GM18519 (cell line): Measurements from ENCODE around the gene EPN2.

ENCODE experiments used
- ATAC-seq: cut with Tn5 transposase; IDR thresholded peaks from one replicate; pipeline ENCODE4 v1.9.1; 2021; ENCODE audit warnings: mild to moderate bottlenecking, moderate library complexity; ENCODE audit not compliant: unreplicated experiment, low FRiP score

Gene EPN2

DNA sequence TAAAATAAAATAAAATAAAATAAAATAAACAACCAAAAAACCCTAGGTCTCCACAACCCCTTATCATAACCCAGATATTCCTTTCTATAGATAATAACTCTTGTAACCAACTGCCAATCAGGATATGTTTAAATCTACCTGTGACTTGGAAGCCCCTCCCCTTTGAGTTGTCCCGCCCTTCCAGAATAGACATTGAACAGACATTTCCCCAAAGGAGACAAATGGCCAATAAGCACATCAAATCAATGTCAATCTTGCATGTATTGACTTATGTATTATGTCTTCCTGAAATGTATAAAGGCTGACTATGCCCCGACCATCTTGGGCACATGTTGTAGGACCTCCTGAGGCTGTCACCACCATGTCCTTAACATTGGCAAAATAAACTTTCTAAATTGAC, 139.6 kb downstream of the EPN2 start:
- ATAC-seq, result no peak

DNA sequence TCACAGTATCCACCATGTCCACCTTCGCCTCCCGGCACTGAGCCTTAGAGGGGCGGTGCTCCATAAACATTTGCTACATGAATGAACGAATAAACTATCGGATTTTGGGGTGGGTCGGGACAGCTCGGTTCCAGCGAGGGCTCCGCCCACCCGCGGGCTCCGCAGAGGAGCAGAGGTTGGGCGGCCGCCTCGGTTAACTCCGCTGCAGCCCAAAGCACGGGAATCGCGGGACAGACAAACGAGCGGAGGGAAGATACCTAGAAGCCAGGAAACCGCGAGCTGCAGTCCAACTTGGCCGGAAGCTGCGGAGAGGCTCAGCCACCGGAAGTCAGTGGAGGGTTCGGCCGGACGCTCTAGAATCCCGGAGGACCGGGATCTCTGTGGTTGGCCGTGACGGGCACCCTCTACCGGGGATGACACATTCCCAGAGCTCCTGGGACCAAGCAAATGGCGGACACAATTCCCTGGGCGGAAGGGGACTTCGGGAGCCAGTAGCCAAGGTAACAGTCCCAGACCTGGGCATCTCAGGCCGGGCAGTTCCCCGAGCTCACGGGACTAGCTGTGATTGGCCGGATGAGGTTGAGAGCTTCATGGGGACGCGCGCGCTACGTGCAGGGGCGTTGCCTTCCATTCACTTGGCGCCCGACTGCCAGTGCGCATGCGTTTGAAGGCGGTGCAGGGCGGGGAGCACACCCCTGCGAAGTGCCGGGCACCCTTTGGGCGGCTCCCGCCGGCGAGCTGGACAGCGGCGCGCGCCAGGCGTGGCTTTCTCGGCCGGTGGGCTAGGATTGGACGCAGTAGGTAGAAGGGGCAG, 140.6 kb downstream of the EPN2 start:
- ATAC-seq, result peak; percentile 89

DNA sequence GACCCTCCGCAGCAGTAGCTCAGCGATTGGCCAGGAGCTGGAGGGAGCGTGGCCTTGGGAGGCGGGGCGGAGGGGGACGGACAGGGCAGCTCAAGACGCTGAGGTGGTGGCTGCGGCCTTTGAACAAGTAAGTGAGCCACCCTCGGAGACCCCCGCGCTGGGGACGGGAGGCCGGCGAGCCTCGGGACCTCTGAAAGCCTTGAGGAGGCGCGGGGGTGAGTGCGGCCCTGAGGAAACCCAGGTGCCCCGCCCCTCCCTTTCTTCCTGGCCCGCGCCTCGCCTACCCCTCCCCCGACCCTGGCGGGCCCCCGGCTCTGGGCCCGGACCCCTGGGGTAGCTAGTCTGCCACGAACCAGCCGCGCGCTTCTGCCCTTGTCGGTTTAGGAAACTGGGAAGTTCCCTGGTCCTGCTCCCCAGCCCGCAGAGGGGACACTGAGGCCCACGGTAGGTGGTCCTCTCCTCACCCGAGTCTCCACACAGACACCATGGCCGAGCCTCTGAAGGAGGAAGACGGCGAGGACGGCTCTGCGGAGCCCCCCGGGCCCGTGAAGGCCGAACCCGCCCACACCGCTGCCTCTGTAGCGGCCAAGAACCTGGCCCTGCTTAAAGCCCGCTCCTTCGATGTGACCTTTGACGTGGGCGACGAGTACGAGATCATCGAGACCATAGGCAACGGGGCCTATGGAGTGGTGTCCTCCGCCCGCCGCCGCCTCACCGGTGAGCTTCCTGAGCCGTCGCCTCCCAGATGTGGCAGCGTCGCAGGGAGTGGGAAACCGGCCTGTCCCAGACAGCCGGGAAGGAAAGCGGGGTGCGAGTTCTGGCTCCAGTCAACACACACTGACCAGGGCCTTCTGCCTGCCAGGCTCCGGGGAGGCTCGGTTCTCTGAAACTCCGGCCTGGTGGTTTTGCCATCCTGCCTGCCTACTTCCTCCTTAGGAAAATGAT, 141.5 kb downstream of the EPN2 start, which contains the start of gene MAPK7:
Gene MAPK7 (plus strand): TSS at position 83 of the 945 bp plus-strand sequence. CDS start 403 bp downstream, at position 486.
- no peak for ATAC-seq

DNA sequence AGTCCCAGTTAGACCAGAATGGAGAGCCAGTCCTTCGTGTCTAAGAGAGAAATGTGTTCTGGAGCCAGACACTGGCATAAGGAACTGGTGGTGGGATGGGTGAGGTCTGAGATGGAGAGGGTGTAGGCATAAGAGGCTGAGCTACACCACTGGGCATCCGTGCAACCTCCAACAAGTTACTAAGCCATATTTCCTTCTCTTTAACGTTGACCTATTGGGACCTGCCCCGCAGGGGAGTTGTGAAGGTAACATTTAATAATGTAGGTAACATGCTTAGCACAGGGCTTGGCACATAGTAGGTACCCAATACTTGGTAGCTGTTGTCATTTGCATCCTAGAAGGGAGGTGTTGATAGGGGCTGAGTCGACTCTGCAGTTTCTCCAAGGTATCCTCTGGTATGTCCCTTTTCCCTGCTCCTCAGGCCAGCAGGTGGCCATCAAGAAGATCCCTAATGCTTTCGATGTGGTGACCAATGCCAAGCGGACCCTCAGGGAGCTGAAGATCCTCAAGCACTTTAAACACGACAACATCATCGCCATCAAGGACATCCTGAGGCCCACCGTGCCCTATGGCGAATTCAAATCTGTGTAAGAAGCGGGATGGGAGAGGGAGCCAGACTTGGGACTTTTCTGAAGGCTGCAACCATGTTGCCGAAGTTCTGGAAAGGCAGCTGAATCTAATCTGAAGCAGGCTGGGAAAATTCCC, 142.3 kb downstream of the EPN2 start:
- ATAC-seq, result no peak

DNA sequence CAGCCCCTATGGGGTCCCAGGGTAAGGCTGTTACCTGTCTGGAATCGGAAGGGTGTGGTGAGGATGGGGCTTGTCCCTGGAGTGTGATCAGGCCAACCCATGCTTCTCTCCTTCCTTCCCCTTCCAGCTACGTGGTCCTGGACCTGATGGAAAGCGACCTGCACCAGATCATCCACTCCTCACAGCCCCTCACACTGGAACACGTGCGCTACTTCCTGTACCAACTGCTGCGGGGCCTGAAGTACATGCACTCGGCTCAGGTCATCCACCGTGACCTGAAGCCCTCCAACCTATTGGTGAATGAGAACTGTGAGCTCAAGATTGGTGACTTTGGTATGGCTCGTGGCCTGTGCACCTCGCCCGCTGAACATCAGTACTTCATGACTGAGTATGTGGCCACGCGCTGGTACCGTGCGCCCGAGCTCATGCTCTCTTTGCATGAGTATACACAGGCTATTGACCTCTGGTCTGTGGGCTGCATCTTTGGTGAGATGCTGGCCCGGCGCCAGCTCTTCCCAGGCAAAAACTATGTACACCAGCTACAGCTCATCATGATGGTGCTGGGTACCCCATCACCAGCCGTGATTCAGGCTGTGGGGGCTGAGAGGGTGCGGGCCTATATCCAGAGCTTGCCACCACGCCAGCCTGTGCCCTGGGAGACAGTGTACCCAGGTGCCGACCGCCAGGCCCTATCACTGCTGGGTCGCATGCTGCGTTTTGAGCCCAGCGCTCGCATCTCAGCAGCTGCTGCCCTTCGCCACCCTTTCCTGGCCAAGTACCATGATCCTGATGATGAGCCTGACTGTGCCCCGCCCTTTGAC, 143.5 kb downstream of the EPN2 start:
- no peak for ATAC-seq

DNA sequence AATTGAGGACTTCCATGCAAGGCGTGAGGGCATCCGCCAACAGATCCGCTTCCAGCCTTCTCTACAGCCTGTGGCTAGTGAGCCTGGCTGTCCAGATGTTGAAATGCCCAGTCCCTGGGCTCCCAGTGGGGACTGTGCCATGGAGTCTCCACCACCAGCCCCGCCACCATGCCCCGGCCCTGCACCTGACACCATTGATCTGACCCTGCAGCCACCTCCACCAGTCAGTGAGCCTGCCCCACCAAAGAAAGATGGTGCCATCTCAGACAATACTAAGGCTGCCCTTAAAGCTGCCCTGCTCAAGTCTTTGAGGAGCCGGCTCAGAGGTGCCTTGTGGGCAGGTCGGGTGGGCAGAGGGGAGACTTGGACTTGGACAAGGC, 144.2 kb downstream of the EPN2 start:
- no peak for ATAC-seq

DNA sequence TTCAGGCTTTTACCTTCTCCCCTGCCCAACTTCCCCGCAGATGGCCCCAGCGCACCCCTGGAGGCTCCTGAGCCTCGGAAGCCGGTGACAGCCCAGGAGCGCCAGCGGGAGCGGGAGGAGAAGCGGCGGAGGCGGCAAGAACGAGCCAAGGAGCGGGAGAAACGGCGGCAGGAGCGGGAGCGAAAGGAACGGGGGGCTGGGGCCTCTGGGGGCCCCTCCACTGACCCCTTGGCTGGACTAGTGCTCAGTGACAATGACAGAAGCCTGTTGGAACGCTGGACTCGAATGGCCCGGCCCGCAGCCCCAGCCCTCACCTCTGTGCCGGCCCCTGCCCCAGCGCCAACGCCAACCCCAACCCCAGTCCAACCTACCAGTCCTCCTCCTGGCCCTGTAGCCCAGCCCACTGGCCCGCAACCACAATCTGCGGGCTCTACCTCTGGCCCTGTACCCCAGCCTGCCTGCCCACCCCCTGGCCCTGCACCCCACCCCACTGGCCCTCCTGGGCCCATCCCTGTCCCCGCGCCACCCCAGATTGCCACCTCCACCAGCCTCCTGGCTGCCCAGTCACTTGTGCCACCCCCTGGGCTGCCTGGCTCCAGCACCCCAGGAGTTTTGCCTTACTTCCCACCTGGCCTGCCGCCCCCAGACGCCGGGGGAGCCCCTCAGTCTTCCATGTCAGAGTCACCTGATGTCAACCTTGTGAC, 144.7 kb downstream of the EPN2 start:
- no peak for ATAC-seq

DNA sequence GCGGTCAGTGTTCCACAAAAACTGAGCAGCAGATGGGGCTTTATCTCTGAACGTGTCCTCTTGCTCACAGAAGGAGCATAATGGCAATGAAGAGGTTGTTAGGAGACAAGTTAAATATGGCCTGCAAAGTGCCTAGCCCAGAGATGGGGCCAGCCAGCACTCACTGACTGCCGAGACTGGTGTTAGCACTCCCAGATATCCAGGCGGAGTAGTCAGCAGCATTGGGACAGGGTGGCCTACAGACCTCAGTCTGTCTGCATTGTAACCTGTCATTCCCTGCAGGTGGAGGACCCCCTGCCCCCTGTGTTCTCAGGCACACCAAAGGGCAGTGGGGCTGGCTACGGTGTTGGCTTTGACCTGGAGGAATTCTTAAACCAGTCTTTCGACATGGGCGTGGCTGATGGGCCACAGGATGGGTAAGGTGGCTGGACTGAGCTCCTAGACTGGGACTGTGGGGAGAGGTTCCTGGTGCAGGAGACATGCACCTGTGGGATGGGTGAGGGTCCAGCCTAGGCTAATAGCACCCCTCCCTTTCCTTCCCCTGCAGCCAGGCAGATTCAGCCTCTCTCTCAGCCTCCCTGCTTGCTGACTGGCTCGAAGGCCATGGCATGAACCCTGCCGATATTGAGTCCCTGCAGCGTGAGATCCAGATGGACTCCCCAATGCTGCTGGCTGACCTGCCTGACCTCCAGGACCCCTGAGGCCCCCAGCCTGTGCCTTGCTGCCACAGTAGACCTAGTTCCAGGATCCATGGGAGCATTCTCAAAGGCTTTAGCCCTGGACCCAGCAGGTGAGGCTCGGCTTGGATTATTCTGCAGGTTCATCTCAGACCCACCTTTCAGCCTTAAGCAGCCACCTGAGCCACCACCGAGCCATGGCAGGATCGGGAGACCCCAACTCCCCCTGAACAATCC, 145.6 kb downstream of the EPN2 start:
- ATAC-seq, result no peak

DNA sequence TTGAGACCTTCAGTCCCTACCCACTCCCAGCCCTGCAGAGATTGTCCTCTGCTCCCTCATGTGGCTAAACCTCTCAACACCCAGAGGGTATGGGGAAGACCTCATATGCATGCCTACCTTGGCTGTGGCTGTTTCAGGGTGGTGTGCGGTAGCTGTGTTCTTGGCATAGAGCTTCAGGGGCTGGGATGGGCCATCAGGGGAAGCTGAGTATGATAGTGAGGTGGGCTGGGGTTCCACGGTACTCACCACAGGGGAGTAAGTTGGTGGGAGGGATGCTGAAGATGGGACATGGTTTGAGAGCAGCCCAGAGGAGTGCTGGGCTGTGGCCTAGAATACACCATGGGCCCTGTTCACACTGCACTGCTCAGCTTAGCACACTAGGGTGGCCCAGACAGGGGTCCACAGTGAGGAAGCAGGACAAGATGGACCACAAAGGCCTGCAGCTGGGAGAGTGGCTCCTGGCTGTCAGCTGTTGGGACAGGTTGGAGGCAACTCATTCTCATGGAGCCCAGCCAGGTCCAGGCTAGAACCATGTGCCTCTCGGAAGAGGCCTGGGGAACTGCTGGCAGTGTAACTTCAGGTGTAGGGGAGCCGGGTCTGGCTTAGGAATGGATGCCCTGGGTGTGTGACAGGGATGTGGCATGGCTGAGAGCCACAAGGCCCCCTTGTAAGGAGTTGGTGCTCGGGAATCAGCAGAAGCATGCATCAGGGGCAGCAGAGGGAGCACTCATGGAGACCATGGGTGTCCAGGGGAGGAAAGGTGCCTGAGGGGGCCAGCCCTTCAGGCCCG, 146.7 kb downstream of the EPN2 start:
- ATAC-seq, result no peak

DNA sequence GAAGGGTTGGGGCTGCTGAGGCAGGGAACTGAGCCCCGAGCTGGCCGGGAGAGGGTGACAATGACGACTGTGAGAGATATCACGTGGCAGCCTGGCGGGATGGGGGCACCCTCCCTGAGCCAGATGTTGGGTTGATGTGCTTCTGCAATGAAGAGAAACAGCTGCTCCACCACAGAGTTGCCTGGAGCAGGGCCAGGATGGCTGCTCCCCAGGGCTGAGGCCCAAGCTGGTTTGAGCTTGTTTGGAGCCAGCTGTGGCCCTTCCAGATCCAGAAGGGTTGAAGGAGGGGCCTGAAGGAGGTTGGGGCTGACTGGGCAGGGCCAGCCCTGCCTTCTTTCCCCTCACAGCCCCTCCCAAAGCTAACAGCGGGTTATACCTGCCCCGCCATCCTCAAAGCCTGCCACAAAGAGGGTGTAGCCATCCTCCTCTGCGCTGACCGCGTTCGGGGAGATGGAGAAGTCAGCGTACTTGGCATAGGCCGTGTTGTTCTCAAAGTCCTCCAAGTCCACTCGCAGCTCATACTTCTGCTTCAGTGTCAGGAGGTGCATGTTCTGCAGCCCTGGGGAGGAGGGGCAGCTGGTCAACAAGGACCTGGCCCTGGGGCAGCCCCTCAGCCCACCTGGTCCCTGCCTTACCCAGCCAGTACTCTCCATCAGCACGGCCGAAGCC, 147.7 kb downstream of the EPN2 start:
- no peak for ATAC-seq

DNA sequence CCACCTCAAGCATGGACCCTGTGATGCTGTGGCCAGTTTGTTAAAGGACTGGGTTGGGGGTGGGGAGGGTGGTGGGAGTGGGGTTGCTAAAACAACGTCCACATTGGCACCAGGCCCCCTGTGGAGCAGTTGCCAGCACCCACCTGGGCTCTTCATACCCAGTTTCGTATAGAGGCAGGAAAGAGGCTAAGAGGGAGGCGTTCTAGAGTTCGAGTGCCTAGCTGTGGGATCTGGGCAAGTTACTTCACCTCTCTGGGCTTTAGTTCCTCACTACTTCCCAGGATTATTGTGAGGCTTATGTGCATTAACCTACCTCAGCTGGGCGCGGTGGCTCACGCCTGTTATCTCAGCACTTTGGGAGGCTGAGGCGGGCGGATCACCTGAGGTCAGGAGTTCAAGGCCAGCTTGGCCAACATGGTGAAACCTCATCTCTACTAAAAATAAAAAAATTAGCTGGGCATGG, 148.4 kb downstream of the EPN2 start:
- ATAC-seq, result no peak
